CD4-positive, alpha-beta T cell treated with Interleukin-6 at 100 ng/mL for 8 hours (primary cell): ENCODE measurements around the gene NCMAP.

Experiments used
- DNase-seq: peaks from one replicate; pipeline ENCODE4 v3.0.0-alpha.2; 2020; ENCODE audit warnings: mixed read lengths, low spot score

The NCMAP gene

GRCh38 chr1:24570265-24571125, 14.6 kb downstream of the NCMAP start:
- no peak for DNase-seq

- no peak for DNase-seq
Observed at GRCh38 chr1:24572301-24572700, 16.4 kb downstream of the NCMAP start.

- no peak for DNase-seq
Observed at GRCh38 chr1:24575905-24576587, 20.2 kb downstream of the NCMAP start.

- DNase-seq = no peak
Observed at GRCh38 chr1:24578846-24579245, 23.0 kb downstream of the NCMAP start.

- DNase-seq = no peak
Observed at GRCh38 chr1:24580756-24581155, 24.9 kb downstream of the NCMAP start.

GRCh38 chr1:24584171-24584647, 28.3 kb downstream of the NCMAP start:
- no peak for DNase-seq

- no peak for DNase-seq
Observed at GRCh38 chr1:24586119-24586518, 30.2 kb downstream of the NCMAP start.

GRCh38 chr1:24586970-24587820, 31.3 kb downstream of the NCMAP start:
- DNase-seq = peak; percentile 82

GRCh38 chr1:24588573-24588972, 32.7 kb downstream of the NCMAP start:
- DNase-seq = no peak

- no peak for DNase-seq
Observed at GRCh38 chr1:24589200-24589599, 33.3 kb downstream of the NCMAP start.

- DNase-seq = no peak
Observed at GRCh38 chr1:24591781-24592180, 35.9 kb downstream of the NCMAP start.

GRCh38 chr1:24594328-24594598, 38.4 kb downstream of the NCMAP start:
- no peak for DNase-seq

- DNase-seq = no peak
Observed at GRCh38 chr1:24596401-24596880, 40.6 kb downstream of the NCMAP start.

GRCh38 chr1:24599265-24599664, 43.4 kb downstream of the NCMAP start:
- DNase-seq = no peak

GRCh38 chr1:24600551-24600950, 44.7 kb downstream of the NCMAP start:
- no peak for DNase-seq

GRCh38 chr1:24605534-24606295, 49.8 kb downstream of the NCMAP start:
- no peak for DNase-seq

- no peak for DNase-seq
Observed at GRCh38 chr1:24606296-24606605, 50.4 kb downstream of the NCMAP start.

- no peak for DNase-seq
Observed at GRCh38 chr1:24606621-24607020, 50.7 kb downstream of the NCMAP start.

GRCh38 chr1:24609949-24610517, 54.1 kb downstream of the NCMAP start:
- no peak for DNase-seq

GRCh38 chr1:24619376-24619775, 63.5 kb downstream of the NCMAP start:
- DNase-seq = no peak

GRCh38 chr1:24620678-24621077, 64.8 kb downstream of the NCMAP start:
- no peak for DNase-seq

GRCh38 chr1:24621121-24621520, 65.2 kb downstream of the NCMAP start:
- DNase-seq = no peak
